Subcutaneous adipose tissue (tissue), 4 donors: ENCODE results near the gene PPP2R2C. TPM values are rescaled to one million over a fixed set of nuclear protein-coding genes. Genes with fewer than 3 reads are reported as not detected.

Source experiments
- CTCF ChIP-seq: fragments of 450-650 bp; IDR thresholded peaks from one replicate; pipeline ENCODE4 v1.5.1; 2016; ENCODE audit warnings: low read depth, mild to moderate bottlenecking, control low read depth, antibody characterized with exemption, moderate library complexity
- total RNA-seq, 4 donors: library from RNA; depleted of rRNA; stranded (reverse); fragments of >200 nt; gene quantifications; one replicate each; pipeline ENCODE4 v1.1.0, GENCODE V29; 2016

PPP2R2C gene
- total RNA-seq, 4 donors from 2014 or later, result 0.17 to 2.0 (median 0.49) TPM; not detected in 1

- TF ChIP-seq CTCF, result no peak
Observed at GRCh38 chr4:6450709-6451108, 21.7 kb downstream of the PPP2R2C start.

GRCh38 chr4:6449746-6450369, 22.6 kb downstream of the PPP2R2C start:
- TF ChIP-seq CTCF, result no peak

DNA sequence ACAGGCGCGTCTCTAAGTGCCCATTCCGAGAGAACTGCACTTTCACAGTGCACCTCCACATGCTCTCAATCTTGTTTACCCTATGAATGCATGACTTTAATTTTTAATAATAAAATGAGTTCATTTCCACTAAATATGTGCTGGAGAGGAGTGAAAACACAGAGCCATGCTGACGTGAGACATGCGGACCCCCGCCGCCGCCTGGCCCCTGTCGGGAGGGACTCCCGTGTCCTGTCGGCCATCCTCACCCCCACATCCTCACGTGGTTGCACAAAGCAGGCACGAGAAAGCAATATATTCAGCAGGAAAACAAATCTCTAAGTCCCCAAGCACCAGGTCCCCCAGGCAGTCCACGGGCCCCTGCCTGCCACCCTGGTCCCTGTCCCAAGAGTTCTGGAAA, 23.1 kb downstream of the PPP2R2C start:
- no peak for TF ChIP-seq CTCF

- TF ChIP-seq CTCF, result no peak
Observed at GRCh38 chr4:6448476-6449170, 23.8 kb downstream of the PPP2R2C start.

DNA sequence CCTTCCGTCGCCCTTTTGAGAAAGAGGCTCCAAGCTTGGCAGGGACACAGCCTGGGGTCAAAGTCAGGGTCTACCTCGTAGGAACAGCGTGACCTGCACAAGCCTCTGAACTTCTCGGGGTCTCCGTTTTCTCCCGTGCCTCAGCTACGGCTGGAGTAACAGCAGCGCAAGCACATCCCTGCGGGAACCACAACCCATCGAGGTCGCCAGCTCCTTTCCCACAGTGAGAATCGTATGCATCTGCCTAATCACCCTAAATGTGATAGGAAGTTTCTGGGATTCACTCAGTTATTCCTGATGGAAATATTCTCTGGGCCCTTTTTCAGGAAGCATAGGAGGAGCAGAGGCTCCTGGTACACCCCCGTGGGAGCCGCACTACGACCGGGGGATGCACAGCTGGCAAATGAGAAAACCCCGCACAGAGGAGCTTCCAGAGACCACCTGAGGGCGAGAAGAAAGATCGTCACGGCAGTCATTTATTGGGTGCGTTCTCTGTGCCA, 24.7 kb downstream of the PPP2R2C start:
- no peak for TF ChIP-seq CTCF

DNA sequence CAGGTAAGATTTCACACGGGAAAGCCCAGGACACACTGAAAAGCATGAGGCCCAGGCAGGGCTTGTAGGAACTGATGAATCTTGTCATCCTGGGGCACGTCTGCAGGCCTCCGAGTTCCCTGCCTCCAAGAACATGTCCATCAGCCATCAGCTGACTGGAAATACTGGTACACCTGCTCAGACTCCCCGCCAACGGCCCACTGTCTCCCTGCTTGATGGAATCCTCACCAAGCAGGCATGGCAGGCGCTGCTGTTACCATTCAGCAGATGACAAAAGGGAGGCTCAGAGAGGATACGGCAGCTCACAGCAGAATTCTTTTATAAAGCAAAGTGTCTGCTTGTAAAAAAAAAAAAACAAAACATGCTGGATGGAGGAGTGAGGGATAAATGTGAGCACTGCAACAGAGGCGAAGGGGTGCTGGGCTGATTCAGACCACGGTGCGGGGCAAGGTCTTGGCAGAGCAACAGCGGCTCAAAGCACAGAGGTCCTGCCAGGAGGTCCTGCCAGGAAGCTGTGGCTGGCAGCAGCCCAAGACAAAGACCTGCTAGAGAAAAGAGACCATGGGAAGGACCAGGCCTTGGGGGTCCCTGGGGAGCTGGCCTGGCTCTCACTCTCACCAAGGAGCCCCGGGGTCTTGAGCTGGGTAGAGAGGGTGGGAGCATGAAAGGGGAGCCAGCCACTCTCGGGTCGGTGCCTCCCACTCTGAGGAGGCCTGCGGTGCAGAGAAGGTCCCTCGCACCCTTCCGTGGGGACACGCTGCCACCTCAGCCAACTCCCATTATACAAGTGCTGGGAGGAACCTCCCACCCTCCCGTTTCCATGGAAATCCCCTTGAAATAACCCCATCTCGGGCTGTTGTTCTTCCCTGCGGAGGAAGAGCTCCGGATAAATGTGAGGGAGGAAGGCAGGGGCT, 25.6 kb downstream of the PPP2R2C start:
- no peak for TF ChIP-seq CTCF

DNA sequence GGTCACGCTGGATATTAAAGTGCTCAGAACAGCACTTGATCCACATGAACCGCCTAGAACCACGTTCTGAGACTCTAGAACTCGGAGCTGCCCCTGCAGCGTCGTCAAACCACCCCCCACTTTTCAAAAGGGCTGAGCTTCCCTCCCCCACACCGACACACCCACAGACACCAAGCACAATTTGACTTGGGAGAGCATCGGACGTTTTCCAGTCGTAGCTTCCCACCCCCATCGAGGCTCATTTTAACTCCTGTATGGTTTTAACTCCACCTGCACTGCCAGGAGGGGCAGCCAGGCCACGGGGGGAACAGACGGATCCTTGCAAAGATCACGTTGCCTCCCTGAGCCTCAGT, 26.3 kb downstream of the PPP2R2C start:
- no peak for TF ChIP-seq CTCF
